ENCODE measurements around the gene SRP9. TPM values are rescaled to one million over a fixed set of nuclear protein-coding genes. Genes with fewer than 3 reads are reported as not detected.
A peak's percentile ranks its signal among the peaks of the same experiment; 100 is the strongest.

The SRP9 gene
- total and polyA plus RNA-seq, 3 donors from 2014 or later: 134 to 249 (median 159) TPM

- 92 to 100% methylated on average over 2 of the region's 2 CpGs for WGBS, 2 donors
Measured at GRCh38 chr1:225744745-225745144, 32.9 kb upstream of the SRP9 start.

DNA sequence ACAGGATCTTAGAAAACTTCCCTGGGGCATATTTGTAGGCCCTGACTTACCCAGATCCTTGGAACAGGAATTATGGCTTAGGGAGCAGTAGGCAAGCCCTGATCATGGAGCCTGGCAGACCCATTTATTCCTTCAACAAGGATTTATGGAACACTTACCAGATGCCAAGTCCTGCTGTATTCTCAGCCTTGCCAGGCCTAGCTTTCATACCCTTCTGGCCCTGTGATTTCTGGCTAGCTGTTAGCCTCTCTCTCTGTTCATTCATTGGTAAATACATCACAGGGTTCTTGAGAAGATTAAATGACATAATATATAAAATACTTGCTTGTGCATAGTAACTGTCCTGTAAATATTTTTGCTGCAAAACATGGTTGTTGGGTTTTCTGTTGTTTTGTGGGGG, 32.4 kb upstream of the SRP9 start:
- no peaks in the 10 kb centered on the region for H3K27me3 ChIP-seq
- intact Hi-C loops (cut with DNase I; ENCODE audit: low total_unique reads): no loop called here
- H3K36me3 ChIP-seq (ENCODE audit: low read depth, missing control alignments): no peaks in the 10 kb centered on the region
- DNase-seq: no peak
- H3K9me3 ChIP-seq: no peaks in the 10 kb centered on the region
- no peak overlapping the region for H3K27ac ChIP-seq
- no peak overlapping the region for H3K4me3 ChIP-seq
- TF ChIP-seq CTCF (IDR thresholded peaks at IDR 0.05) (no peak), POLR2A (IDR thresholded peaks at IDR 0.05) (no peak)
- H3K4me1 ChIP-seq: no peaks in the 10 kb centered on the region

More at GRCh38 chr1:225744745-225745144, 32.9 kb upstream of the SRP9 start:
- no peak for TF ChIP-seq POLR2A (IDR thresholded peaks at IDR 0.05)
- no peak for TF ChIP-seq CTCF (IDR thresholded peaks at IDR 0.05)
- Histone ChIP-seq H3K36me3 (ENCODE audit: low read depth, missing control alignments) (no peaks in the 10 kb centered on the region), H3K27ac (no peak overlapping the region), H3K9me3 (no peaks in the 10 kb centered on the region), H3K4me3 (no peak overlapping the region), H3K27me3 (no peaks in the 10 kb centered on the region), H3K4me1 (no peaks in the 10 kb centered on the region)
- DNase-seq: no peak
- intact Hi-C loops (cut with DNase I; ENCODE audit: low total_unique reads): no loop called here

DNA sequence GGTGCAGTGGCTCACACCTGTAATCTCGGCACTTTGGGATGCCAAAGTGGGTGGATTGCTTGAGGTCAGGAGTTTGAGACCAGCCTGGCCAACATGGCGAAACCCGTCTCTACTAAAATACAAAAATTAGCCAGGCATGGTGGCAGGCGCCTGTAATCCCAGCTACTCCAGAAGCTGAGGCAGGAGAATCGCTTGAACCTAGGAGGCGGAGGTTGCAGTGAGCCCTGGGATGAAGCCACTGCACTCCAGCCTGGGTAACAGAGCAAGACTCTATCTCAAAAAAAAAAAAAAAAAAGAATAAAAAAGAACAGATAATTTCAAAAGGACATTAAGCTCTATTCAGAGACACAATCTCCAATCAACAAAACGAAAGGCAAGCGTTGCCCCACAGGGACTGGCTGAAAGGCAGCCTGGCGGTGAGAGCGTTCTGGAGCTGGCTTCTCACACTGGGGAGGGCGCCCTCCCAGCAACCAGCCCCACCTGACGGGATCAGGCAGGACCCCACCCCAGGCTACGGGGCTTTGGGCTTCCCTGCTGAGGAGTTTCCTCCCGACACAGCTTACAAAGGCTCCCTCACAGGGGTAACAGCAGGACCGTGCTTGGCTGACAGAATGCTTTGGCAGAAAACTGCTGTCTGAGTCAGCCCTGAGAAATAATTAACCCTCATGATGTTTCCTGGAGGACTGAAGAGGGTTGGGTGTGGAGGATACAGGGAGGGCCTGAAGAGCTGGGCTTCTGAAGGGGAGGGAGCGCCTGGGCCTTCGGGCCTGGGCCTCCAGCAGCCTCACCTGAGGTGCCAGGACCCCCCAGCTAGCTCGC, 31.1 kb upstream of the SRP9 start:
- peaks cover 12% of the 10 kb centered on the region for H3K4me1 ChIP-seq
- TF ChIP-seq CTCF (IDR thresholded peaks at IDR 0.05) (peak in 1 of 3 experiments; percentile 6), POLR2A (IDR thresholded peaks at IDR 0.05) (no peak)
- H3K36me3 ChIP-seq (ENCODE audit: low read depth, missing control alignments): no peaks in the 10 kb centered on the region
- peak overlapping the region; percentile 81 to 90 for H3K27ac ChIP-seq
- peak overlapping the region in 1 of 2 donors; percentile 36 for H3K4me3 ChIP-seq
- no peaks in the 10 kb centered on the region for H3K9me3 ChIP-seq
- no peaks in the 10 kb centered on the region for H3K27me3 ChIP-seq
- WGBS, 2 donors: 40 to 45% methylated on average over 15 to 18 of the region's 18 CpGs
- DNase-seq: peak; percentile 54
- intact Hi-C loops (cut with DNase I; ENCODE audit: low total_unique reads): no loop called here

DNA sequence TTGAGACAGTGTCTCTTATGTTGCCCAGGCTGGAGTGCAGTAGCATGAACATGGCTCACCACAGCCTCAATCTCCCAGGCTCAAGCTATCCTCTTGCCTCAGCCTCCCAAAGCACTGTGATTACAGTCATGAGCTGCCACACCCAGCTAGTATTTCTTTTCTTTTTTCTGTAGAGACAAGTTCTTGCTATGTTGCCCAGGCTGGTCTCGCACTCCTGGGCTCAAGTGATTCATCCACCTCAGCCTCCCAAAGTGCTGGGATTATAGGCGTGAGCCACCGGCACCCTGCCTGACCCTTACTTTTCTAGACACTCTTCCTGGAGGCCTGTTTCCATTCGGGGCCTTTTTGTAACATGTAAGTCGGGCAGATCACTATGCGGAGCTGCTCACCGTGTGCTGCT, 30.1 kb upstream of the SRP9 start:
- H3K27ac ChIP-seq: peak overlapping the region; percentile 7 to 90
- no peak overlapping the region for H3K4me3 ChIP-seq
- no peaks in the 10 kb centered on the region for H3K27me3 ChIP-seq
- TF ChIP-seq CTCF (IDR thresholded peaks at IDR 0.05) (no peak), POLR2A (IDR thresholded peaks at IDR 0.05) (no peak)
- no peaks in the 10 kb centered on the region for H3K36me3 ChIP-seq (ENCODE audit: low read depth, missing control alignments)
- H3K9me3 ChIP-seq: no peaks in the 10 kb centered on the region
- intact Hi-C loops (cut with DNase I; ENCODE audit: low total_unique reads): no loop called here
- no peak for DNase-seq
- whole genome bisulfite sequencing, 2 donors: 91 to 94% methylated on average over 7 of the region's 7 CpGs
- peaks cover 14% of the 10 kb centered on the region for H3K4me1 ChIP-seq

DNA sequence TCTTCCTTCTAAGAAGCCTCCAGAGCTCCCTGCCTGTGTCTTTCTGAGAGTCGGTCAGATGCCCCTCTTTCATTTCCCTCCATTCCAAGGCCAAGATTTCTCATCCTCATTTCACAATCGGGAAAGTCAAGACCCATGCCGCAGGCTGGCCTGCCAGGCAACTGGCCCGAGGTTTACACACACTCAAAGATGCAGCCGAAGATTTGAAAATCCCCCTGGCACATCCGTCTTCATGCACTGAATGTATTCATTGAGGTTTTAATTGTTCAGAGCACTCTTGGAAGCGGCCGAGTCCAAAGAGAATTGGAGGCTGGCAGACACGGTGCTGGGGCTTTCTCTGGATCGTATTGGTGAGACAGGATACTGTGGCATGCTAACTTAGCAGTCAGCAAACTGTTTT, 29.1 kb upstream of the SRP9 start:
- Histone ChIP-seq H3K4me1 (peaks cover 14% of the 10 kb centered on the region), H3K4me3 (no peak overlapping the region), H3K27me3 (no peaks in the 10 kb centered on the region), H3K36me3 (ENCODE audit: low read depth, missing control alignments) (no peaks in the 10 kb centered on the region), H3K27ac (no peak overlapping the region), H3K9me3 (no peaks in the 10 kb centered on the region)
- TF ChIP-seq POLR2A (IDR thresholded peaks at IDR 0.05) (no peak), CTCF (IDR thresholded peaks at IDR 0.05) (no peak)
- intact Hi-C loops (cut with DNase I; ENCODE audit: low total_unique reads): no loop called here
- DNase-seq: no peak
- 83 to 85% methylated on average over 10 of the region's 10 CpGs for WGBS, 2 donors
